Stimulated activated naive CD4-positive, alpha-beta T cell treated with Interleukin-2 at 50 U/mL for 16 hours (primary cell): ENCODE results near the gene GTPBP4.

Experiments
- DNase-seq: peaks from one replicate; lab custom pipeline; 2025; lab: John Stamatoyannopoulos, UW

Gene GTPBP4

GRCh38 chr10:966466-967235 lies 21.6 kb upstream of the GTPBP4 start:
- no peak for DNase-seq

- DNase-seq, result no peak
These were observed 19.6 kb upstream of the GTPBP4 start for GRCh38 chr10:968546-969199.

- no peak for DNase-seq
These were observed 18.6 kb upstream of the GTPBP4 start for GRCh38 chr10:969473-970150.

DNA sequence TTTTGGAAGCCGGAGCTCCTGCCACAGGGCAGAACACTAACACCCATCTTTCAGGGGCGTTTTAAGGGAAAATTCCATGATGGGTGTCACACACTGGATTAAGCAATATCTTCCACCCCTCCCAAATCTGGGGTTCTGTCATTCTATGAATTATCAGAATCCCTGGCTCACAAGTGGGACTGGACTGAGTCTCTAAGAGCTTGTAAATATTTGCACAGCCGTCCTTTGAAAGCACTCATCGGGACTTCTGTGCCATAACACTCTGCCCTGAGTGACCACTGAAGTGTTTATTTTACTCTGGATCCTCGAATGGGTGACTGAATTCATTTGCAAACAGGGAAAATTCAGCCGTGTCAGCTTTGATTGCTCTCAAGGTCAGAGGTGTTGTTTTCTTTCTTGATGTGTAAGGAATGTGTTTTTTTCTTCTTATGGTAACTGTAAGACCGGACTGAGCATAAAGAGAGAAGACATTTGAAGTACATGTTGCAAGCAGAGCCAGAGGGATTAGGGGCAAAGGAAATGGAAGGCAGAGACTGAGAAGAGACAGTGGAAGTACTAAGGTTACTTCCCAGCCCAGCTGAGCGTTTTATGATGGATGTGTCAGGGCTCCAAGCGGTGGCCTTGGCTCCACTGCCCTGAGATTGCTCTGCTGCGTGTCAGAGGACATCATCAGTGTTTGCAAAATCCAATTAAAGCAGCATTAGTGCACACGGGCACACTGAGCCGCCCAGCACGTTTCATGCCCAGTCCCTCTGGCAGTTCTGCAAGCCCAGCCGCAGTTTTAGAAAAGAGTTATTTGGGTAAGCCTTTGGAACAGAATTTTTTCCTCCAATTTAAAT lies 17.7 kb upstream of the GTPBP4 start:
- DNase-seq, result no peak

GRCh38 chr10:971150-971542 lies 17.1 kb upstream of the GTPBP4 start:
- no peak for DNase-seq

DNA sequence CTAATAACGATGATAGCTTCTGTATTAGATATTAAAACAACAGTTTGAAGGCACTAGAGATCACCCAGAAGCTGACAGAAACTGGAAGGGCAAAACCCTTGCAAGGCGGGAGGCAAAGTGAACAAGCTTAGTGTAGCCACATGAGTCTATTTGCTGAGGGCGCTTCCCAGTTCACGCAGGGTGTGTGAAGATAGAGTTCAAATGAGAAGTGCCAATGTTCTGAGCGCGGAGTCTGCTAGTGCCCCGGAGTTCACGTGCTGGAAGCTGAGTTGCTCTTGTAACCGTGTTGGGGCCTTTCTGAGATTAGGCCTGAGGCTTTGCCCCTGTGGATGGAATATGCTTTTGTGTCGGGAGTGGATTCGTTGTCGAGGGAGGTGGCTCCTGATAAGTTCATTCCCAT lies 16.6 kb upstream of the GTPBP4 start:
- no peak for DNase-seq

DNA sequence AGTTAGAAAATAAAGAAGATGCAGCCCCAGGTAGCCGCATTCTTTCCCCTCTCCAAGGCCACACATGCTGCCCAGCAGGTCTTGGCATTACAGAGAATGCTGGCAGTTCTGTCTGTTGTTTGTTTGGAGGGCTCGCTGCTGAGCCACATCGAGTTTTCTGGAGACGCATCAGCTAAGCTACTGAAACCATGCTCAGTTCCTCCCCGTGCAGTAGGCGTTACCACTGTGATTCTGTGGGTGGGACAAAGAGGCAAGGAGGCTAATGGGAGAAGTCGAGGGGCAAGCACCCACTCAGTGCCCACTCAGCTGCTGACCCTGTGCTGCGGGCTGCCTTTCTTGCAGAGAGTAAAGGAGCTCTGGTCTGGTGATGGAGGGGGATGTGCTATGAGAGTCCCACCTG lies 15.5 kb upstream of the GTPBP4 start:
- DNase-seq, result no peak

DNA sequence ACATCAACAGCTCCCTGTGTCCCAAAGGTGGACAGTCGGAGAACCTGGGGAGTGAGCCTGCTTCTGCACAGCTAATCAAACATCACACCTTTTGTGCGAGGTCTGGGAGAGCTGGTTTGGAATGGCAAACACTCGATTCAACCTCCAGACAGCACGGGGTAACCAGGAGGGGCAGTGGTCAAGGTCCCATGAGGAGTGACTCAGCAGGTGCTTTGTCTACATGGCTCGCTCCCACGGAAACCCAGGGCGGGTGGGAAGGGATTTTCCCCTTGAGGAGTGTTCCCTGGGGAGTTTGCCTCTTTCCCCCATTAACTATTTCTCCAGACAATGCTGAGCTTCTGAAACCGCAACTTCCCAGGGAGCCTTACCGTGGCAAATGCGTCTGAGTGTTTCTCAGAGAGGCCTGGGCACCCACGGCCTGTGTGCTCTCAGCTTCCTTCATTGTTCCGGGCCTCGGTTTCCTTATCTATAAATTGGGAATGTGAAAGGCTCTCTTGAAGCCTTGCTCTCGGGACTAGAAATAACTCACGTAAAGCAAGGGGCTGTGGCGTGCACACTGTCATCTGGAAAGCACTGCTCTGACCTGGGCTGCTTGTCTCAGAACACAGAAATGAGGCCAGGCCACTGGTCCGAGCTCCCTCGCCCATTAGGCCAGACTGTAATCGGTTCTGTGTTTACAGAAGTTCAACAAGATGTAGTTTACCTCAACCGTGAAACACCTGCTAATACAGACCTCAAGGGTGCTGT lies 14.0 kb upstream of the GTPBP4 start:
- no peak for DNase-seq

- no peak for DNase-seq
These were observed 13.5 kb upstream of the GTPBP4 start for GRCh38 chr10:974785-975074.

DNA sequence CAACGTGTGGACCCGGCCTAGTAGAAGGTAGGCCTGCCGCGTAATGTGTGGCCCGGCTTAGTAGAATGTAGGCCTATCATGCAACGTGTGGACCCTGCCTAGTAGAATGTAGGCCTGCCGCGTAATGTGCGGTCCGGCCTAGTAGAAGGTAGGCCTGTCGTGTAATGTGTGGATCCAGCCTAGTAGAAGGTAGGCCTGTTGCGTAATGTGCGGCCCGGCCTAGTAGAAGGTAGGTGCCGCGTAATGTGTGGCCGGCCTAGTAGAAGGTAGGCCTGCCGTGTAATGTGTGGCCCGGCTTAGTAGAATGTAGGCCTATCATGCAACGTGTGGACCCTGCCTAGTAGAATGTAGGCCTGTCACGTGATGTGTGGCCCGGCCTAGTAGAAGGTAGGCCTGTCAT lies 11.9 kb upstream of the GTPBP4 start:
- no peak for DNase-seq

GRCh38 chr10:978826-979421 lies 9.3 kb upstream of the GTPBP4 start:
- no peak for DNase-seq

DNA sequence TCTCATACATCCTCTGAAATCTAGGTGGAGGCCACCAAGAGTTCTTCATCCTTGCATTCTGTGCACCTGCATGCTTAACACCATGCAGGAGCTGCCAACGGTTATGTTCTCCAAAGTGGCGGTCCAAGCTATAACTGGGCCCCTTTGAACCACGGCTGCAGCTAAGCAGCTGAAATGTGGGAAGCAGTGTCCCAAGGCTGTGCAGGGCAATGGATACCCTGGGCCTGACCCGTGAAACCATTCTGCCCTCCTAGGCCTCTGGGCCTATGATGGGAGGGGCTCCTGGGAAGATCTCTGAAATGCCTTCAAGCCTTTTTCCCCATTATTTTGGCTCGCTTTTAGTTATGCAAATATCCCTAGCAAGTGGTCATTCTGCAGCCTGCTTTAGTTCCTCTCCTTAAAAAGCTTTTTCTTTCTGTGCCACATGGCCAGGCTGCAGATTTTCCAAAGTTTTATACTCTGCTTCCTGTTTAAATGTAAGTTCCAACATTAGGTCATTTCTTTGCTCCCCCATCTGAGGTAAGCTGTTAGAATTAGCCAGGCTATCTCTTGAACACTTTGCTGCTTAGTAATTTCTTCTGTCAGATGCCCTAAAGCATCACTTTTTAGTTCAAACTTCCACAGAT lies 7.7 kb upstream of the GTPBP4 start:
- no peak for DNase-seq

- DNase-seq, result no peak
These were observed 4.8 kb upstream of the GTPBP4 start for GRCh38 chr10:983401-983800.

GRCh38 chr10:983971-984655 lies 4.1 kb upstream of the GTPBP4 start:
- DNase-seq, result no peak

- no peak for DNase-seq
These were observed 2.9 kb upstream of the GTPBP4 start for GRCh38 chr10:985361-985760.

DNA sequence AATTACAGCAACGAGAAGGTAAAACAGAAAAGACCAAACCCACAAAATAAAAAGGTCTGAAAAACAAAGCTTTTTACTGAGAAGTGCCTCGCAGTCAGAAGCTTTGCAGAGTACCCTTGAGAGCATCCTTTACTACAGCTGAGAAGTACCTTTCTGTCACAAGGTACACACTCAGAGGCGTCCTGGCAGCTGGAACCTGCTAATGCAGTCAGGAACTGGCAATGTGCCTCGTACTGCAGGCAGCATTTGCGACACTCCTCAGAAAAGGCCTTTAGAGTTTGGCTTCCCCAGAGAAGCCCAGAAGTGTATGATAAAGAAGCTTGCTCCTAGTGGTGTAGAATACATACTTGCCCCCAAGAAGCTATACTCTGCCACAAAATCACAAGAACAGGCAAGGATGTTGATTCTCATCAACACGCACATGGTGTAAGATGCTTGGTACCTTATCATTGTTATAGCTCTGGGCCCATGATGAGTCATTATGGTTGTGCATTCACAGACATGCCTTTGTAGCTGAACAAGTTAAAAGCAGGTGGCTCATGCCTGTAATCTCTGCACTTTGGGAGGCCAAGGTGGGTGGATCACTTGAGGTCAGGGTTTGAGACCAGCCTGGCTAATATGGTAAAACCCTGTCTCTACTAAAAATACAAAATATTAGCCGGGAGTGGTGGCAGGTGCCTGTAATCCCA lies 2.0 kb upstream of the GTPBP4 start:
- no peak for DNase-seq

DNA sequence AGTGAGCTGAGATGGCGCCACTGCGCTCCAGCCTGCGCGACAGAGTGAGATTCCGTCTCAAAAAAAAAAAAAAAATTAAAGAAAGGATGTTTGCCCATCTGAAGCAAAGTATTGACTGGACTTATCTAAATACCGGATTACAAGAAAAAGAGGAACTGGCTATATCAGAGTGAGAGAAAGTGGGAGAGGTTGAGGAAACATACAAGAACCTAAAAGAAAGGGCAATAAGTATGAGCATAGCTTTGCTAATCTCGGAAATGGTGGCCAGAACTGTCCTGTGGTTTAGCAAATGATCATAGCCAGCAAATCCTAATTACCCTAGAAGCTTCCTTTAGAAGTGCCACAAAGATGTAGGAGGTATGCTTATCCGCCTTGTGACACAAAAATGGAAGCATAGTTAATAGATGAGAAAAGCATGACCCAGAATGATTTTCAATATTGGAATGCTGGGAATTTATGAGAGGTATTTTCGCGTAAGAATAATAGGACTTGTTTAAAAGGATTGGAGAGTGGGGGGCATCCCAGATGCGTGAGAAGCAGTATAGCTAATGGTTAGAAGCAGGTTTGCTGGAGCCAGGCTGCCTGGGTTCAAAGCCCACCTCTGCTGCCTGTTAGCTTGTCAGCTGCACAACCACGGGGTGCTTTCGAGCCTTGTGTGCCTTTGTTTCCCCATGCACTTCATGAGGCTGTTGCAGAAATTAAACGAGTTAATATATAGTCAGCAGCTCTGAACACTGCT lies 1.2 kb upstream of the GTPBP4 start:
- DNase-seq, result no peak

- DNase-seq, result no peak
These were observed 689 bp upstream of the GTPBP4 start for GRCh38 chr10:987620-987869.
